Measurements from ENCODE around the gene SLIT3. TPM values are rescaled to one million over a fixed set of nuclear protein-coding genes. Genes with fewer than 3 reads are reported as not detected.

Gene SLIT3
- total RNA-seq, 1 experiment from 2014 or later, result not detected

DNA sequence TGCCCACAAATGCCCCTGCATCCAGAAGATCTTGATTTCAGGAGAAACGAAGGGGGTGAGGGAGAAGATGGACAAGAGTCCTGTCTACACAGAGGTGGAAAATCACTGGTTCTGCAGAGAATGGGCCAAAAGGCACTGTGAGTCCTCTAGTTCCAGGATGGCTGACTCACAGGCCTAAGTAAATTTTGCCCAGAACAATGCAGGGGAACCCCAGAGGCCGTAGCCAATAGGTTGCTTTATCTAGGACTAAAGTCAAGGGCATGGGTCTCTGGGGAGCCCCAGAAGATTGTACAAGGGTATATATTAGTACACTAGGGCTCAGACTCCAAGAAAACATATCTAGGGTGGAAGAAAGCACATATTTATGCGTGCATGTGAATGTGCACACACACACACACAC is 98.0 kb downstream of the SLIT3 start:
- Histone ChIP-seq H3K79me2 (ENCODE audit: low read length) (no peaks in the 10 kb centered on the region), H3K4me1 (ENCODE audit: low read length) (peaks cover 6% of the 10 kb centered on the region)

DNA sequence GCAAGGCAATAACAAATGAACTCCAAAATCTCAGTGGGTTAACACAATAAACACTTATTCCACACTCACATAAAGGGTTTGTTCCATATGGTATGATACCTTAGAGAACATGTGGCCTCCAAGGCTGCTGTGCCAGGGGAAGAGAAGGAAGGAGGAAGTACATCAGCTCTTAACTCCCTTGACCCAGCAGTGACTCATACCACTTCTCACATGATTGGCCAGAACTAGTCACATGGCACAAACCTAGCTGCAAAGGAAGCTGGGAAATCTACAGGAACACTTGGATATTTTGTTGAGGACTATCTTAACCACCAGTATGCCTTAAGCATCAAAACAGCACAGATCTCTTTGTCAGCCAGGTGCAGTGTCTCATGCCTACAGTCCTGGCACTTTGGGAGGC is 99.3 kb downstream of the SLIT3 start:
- H3K4me3 ChIP-seq (ENCODE audit: low read length), result no peak overlapping the region
- no peaks in the 10 kb centered on the region for H3K9me2 ChIP-seq (replicated peaks; ENCODE audit: insufficient read depth, low read length)
- no peaks in the 10 kb centered on the region for H3K36me3 ChIP-seq (ENCODE audit: insufficient read depth, low read length)
- H3K79me2 ChIP-seq (ENCODE audit: low read length), result no peaks in the 10 kb centered on the region
- H3K27me3 ChIP-seq (ENCODE audit: low read length), result no peaks in the 10 kb centered on the region
- no peak overlapping the region for H3K4me2 ChIP-seq (ENCODE audit: low read depth, low read length, poor library complexity, severe bottlenecking)
- H3K4me1 ChIP-seq (ENCODE audit: low read length), result peaks cover 6% of the 10 kb centered on the region
- DNase-seq, result peak; percentile 44
- H3K9ac ChIP-seq (ENCODE audit: low read length), result no peak overlapping the region
- 0 out of 2 replicates have a peak, but pooled peaks cover 3% of the 10 kb centered on the region for H3K9me3 ChIP-seq (ENCODE audit: low read length)
- H2AFZ ChIP-seq (ENCODE audit: low read length), result no peak overlapping the region
- no peaks in the 10 kb centered on the region for H4K20me1 ChIP-seq (ENCODE audit: insufficient read depth, low read depth, low read length)
- no peak overlapping the region for H3K27ac ChIP-seq (ENCODE audit: low read length)

More for the DNA sequence above, 98.0 kb downstream of the SLIT3 start:
- Histone ChIP-seq H3K9ac (ENCODE audit: low read length) (no peak overlapping the region), H3K36me3 (ENCODE audit: insufficient read depth, low read length) (no peaks in the 10 kb centered on the region), H4K20me1 (ENCODE audit: insufficient read depth, low read depth, low read length) (no peaks in the 10 kb centered on the region), H3K4me3 (ENCODE audit: low read length) (no peak overlapping the region), H3K9me2 (replicated peaks; ENCODE audit: insufficient read depth, low read length) (no peaks in the 10 kb centered on the region), H3K9me3 (ENCODE audit: low read length) (0 out of 2 replicates have a peak, but pooled peaks cover 3% of the 10 kb centered on the region), H3K27ac (ENCODE audit: low read length) (no peak overlapping the region), H3K4me2 (ENCODE audit: low read depth, low read length, poor library complexity, severe bottlenecking) (no peak overlapping the region), H2AFZ (ENCODE audit: low read length) (no peak overlapping the region), H3K27me3 (ENCODE audit: low read length) (no peaks in the 10 kb centered on the region)
- DNase-seq, result no peak

DNA sequence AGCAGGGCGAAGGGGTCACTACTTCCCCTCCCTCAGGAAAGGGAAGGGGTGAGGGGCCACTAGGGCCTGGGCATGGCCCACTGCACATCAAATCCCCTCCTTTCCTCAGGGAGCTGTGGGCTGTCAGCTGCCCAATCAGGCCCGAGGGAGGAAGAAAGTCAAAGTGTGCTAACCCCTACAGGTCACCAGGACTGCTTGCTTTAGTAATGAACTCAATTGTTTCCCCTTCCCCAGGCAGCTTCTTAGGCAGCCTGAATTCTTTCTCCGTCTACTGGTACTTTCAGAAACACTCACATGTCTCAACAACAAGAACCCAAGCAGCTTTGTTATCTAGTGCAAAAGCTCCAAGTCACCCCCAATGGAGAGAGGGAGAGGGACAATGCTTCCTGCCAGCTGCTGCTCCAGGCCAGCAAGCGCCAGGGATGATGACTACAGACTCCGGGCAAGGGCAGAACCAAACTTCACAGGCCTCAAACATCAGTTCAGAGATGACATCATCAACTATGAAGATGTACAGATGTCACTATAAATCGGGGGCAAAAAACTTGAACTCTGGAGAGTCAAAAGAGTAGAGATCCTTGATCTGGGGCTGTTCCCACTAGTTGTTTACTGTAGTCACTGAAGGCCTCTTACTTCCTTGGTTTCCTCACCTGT is 100.7 kb downstream of the SLIT3 start:
- peaks cover 6% of the 10 kb centered on the region for H3K4me1 ChIP-seq (ENCODE audit: low read length)
- no peak overlapping the region for H3K4me2 ChIP-seq (ENCODE audit: low read depth, low read length, poor library complexity, severe bottlenecking)
- H3K9me3 ChIP-seq (ENCODE audit: low read length), result 0 out of 2 replicates have a peak, but pooled peaks cover 3% of the 10 kb centered on the region
- no peaks in the 10 kb centered on the region for H3K9me2 ChIP-seq (replicated peaks; ENCODE audit: insufficient read depth, low read length)
- H3K79me2 ChIP-seq (ENCODE audit: low read length), result no peaks in the 10 kb centered on the region
- H3K36me3 ChIP-seq (ENCODE audit: insufficient read depth, low read length), result no peaks in the 10 kb centered on the region
- no peaks in the 10 kb centered on the region for H4K20me1 ChIP-seq (ENCODE audit: insufficient read depth, low read depth, low read length)
- no peaks in the 10 kb centered on the region for H3K27me3 ChIP-seq (ENCODE audit: low read length)
- no peak for DNase-seq
- H2AFZ ChIP-seq (ENCODE audit: low read length), result no peak overlapping the region
- H3K9ac ChIP-seq (ENCODE audit: low read length), result no peak overlapping the region
- H3K27ac ChIP-seq (ENCODE audit: low read length), result no peak overlapping the region
- no peak overlapping the region for H3K4me3 ChIP-seq (ENCODE audit: low read length)

DNA sequence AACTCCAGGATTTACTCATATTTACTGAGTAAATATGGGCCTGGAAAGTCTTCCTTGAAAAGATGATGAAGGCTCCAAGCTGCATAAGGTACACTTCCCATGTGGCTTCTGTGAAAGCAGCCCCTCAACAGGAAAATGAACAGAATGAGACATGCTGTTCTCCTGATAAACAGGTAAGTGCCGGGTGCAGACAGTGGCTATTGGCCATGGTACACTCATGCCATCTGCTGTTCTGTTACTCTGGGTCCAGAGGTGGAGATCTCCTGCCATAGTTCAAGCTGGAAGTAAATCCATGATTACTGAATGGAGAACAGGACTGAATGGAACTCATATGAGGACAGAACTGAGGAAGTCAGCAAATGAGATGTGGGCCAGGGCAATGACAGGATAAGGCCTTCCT is 103.6 kb downstream of the SLIT3 start:
- Histone ChIP-seq H3K9me3 (ENCODE audit: low read length) (0 out of 2 replicates have a peak, but pooled peaks cover 3% of the 10 kb centered on the region), H3K79me2 (ENCODE audit: low read length) (no peaks in the 10 kb centered on the region), H2AFZ (ENCODE audit: low read length) (no peak overlapping the region), H3K27ac (ENCODE audit: low read length) (no peak overlapping the region), H3K4me1 (ENCODE audit: low read length) (peaks cover 6% of the 10 kb centered on the region), H3K4me2 (ENCODE audit: low read depth, low read length, poor library complexity, severe bottlenecking) (no peak overlapping the region), H4K20me1 (ENCODE audit: insufficient read depth, low read depth, low read length) (no peaks in the 10 kb centered on the region), H3K9ac (ENCODE audit: low read length) (no peak overlapping the region), H3K36me3 (ENCODE audit: insufficient read depth, low read length) (no peaks in the 10 kb centered on the region), H3K9me2 (replicated peaks; ENCODE audit: insufficient read depth, low read length) (no peaks in the 10 kb centered on the region), H3K27me3 (ENCODE audit: low read length) (no peaks in the 10 kb centered on the region), H3K4me3 (ENCODE audit: low read length) (no peak overlapping the region)
- DNase-seq, result no peak

DNA sequence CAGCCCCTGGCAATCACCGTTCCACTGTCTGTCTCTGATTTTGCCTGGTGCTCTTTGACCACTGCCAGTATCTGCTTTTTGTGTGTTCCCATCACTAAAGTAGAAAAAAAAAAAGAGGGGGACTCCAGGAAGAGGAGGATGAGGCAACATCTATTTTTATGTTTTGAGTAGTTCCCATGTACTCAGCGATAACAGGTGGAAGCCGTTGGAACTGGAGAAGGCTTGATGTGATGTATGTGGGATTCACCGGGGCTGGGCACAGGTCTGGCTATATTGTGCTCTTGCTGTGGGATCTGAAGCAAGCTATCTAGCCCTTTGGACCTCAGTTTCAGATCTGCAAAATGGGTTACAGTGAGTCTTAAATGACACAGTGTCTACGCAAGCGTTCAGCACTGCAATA is 104.9 kb downstream of the SLIT3 start:
- H4K20me1 ChIP-seq (ENCODE audit: insufficient read depth, low read depth, low read length), result no peaks in the 10 kb centered on the region
- H2AFZ ChIP-seq (ENCODE audit: low read length), result no peak overlapping the region
- H3K9me2 ChIP-seq (replicated peaks; ENCODE audit: insufficient read depth, low read length), result no peaks in the 10 kb centered on the region
- H3K9ac ChIP-seq (ENCODE audit: low read length), result no peak overlapping the region
- no peaks in the 10 kb centered on the region for H3K36me3 ChIP-seq (ENCODE audit: insufficient read depth, low read length)
- no peak overlapping the region for H3K4me3 ChIP-seq (ENCODE audit: low read length)
- H3K4me2 ChIP-seq (ENCODE audit: low read depth, low read length, poor library complexity, severe bottlenecking), result no peak overlapping the region
- H3K9me3 ChIP-seq (ENCODE audit: low read length), result no peaks in the 10 kb centered on the region
- H3K79me2 ChIP-seq (ENCODE audit: low read length), result no peaks in the 10 kb centered on the region
- no peaks in the 10 kb centered on the region for H3K27me3 ChIP-seq (ENCODE audit: low read length)
- DNase-seq, result no peak
- peaks cover 6% of the 10 kb centered on the region for H3K4me1 ChIP-seq (ENCODE audit: low read length)
- no peak overlapping the region for H3K27ac ChIP-seq (ENCODE audit: low read length)

DNA sequence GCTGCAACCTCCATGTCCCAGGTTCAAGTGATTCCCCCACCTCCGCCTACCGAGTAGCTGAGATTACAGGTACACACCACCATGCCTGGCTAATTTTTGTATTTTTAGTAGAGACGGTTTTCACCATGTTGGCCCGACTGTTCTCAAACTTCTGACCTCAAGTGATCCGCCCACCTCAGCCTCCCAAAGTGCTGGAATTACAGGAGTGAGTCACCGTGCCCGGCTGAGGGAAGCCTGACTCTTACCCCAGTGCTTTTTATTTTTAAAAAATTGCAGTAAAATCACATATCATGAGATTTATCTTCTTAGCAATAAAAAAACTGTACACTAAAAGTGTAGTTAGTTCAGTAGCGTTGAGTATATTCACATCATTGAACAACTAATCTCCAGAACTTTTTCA is 105.3 kb downstream of the SLIT3 start:
- Histone ChIP-seq H4K20me1 (ENCODE audit: insufficient read depth, low read depth, low read length) (no peaks in the 10 kb centered on the region), H3K4me1 (ENCODE audit: low read length) (peaks cover 4% of the 10 kb centered on the region), H3K27ac (ENCODE audit: low read length) (no peak overlapping the region), H3K9ac (ENCODE audit: low read length) (no peak overlapping the region), H3K79me2 (ENCODE audit: low read length) (no peaks in the 10 kb centered on the region), H3K27me3 (ENCODE audit: low read length) (no peaks in the 10 kb centered on the region), H3K4me3 (ENCODE audit: low read length) (no peak overlapping the region), H2AFZ (ENCODE audit: low read length) (no peak overlapping the region), H3K36me3 (ENCODE audit: insufficient read depth, low read length) (no peaks in the 10 kb centered on the region), H3K4me2 (ENCODE audit: low read depth, low read length, poor library complexity, severe bottlenecking) (no peak overlapping the region), H3K9me3 (ENCODE audit: low read length) (no peaks in the 10 kb centered on the region), H3K9me2 (replicated peaks; ENCODE audit: insufficient read depth, low read length) (no peaks in the 10 kb centered on the region)
- DNase-seq, result no peak

DNA sequence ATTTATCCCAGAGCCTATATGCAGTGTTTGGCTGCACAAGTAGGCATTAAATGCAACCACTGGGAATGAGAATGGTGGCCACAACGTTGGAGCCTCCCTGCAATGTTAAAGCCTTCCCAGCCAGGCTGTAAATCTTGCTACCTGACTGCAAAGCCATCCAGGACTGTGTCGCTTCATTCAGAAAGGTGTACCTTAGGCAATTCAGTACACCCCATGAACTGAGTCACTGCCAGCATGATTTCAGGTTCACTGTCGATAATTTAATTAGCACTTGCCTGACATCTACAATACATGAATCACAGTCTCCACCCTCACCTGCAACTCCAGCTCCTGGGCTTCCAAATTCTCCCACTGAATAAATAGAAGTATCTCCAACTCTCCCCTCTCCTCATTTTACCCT is 108.4 kb downstream of the SLIT3 start:
- no peaks in the 10 kb centered on the region for H3K27me3 ChIP-seq (ENCODE audit: low read length)
- no peak overlapping the region for H3K9ac ChIP-seq (ENCODE audit: low read length)
- DNase-seq, result no peak
- H3K79me2 ChIP-seq (ENCODE audit: low read length), result no peaks in the 10 kb centered on the region
- H2AFZ ChIP-seq (ENCODE audit: low read length), result no peak overlapping the region
- no peaks in the 10 kb centered on the region for H4K20me1 ChIP-seq (ENCODE audit: insufficient read depth, low read depth, low read length)
- H3K27ac ChIP-seq (ENCODE audit: low read length), result no peak overlapping the region
- no peaks in the 10 kb centered on the region for H3K9me3 ChIP-seq (ENCODE audit: low read length)
- H3K4me2 ChIP-seq (ENCODE audit: low read depth, low read length, poor library complexity, severe bottlenecking), result no peak overlapping the region
- no peak overlapping the region for H3K4me3 ChIP-seq (ENCODE audit: low read length)
- no peaks in the 10 kb centered on the region for H3K4me1 ChIP-seq (ENCODE audit: low read length)
- no peaks in the 10 kb centered on the region for H3K9me2 ChIP-seq (replicated peaks; ENCODE audit: insufficient read depth, low read length)
- no peaks in the 10 kb centered on the region for H3K36me3 ChIP-seq (ENCODE audit: insufficient read depth, low read length)

DNA sequence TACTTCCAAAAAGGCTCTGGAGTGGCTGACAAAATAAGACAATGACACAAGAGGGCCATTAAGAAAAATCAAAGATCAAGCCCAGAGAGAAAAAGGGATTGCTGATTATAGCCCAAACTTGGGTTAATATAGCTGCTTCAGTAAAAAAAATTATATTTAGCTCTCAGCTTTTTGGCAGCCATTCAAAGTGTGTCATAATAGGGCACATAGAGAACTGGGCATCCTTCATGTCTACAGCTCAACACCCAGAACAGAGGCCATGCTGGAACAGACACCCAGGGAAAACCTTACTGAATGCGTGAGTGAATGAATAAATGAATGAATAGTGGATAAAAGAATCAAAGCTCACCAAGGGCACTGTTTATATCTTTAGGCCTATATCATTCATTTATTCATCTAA is 110.1 kb downstream of the SLIT3 start:
- H4K20me1 ChIP-seq (ENCODE audit: insufficient read depth, low read depth, low read length), result no peaks in the 10 kb centered on the region
- H3K9me3 ChIP-seq (ENCODE audit: low read length), result no peaks in the 10 kb centered on the region
- H3K27ac ChIP-seq (ENCODE audit: low read length), result no peak overlapping the region
- H3K27me3 ChIP-seq (ENCODE audit: low read length), result no peaks in the 10 kb centered on the region
- no peak overlapping the region for H3K9ac ChIP-seq (ENCODE audit: low read length)
- no peak overlapping the region for H3K4me3 ChIP-seq (ENCODE audit: low read length)
- H3K4me2 ChIP-seq (ENCODE audit: low read depth, low read length, poor library complexity, severe bottlenecking), result no peak overlapping the region
- DNase-seq, result no peak
- H3K36me3 ChIP-seq (ENCODE audit: insufficient read depth, low read length), result no peaks in the 10 kb centered on the region
- H3K79me2 ChIP-seq (ENCODE audit: low read length), result no peaks in the 10 kb centered on the region
- H3K4me1 ChIP-seq (ENCODE audit: low read length), result no peaks in the 10 kb centered on the region
- no peak overlapping the region for H2AFZ ChIP-seq (ENCODE audit: low read length)
- no peaks in the 10 kb centered on the region for H3K9me2 ChIP-seq (replicated peaks; ENCODE audit: insufficient read depth, low read length)

Measured in Karpas-422 (cell line).